IMR-90 (cell line): ENCODE data around the gene AGPAT1. TPM values are rescaled to one million over a fixed set of nuclear protein-coding genes. Genes with fewer than 3 reads are reported as not detected.
A peak's percentile ranks its signal among the peaks of the same experiment; 100 is the strongest.

Experiments used
- ATAC-seq: fragments of 200-7000 bp; cut with Tn5 transposase; 2 replicates; pipeline ENCODE4 v1.9.1; 2020; ENCODE audit warnings: low read depth, mild to moderate bottlenecking, moderate library complexity
- BruUV-seq: library from RNA; stranded (reverse); fragments of 400-500 nt; replicated peaks from 2 replicates; lab custom pipeline; 2021; lab: Mats Ljungman, UMichigan
- CTCF ChIA-PET: fragments of 300-600 bp; formaldehyde crosslinking; extraction: SDS; loops from one replicate; lab custom pipeline; 2021; ENCODE audit warnings: antibody characterized with exemption; lab: Yijun Ruan, JAX
- POLR2A ChIA-PET: fragments of 300-600 bp; sonication (Branson Sonifier 250); formaldehyde crosslinking; loops from one replicate; lab custom pipeline; 2022; ENCODE audit warnings: antibody characterized with exemption; ENCODE audit not compliant: unreplicated experiment; lab: Charles Lee
- DNase-seq: peaks from one replicate; pipeline ENCODE4 v3.0.0; 2013
- H2AFZ ChIP-seq: replicated peaks from 2 replicates; pipeline ENCODE3; 2013; ENCODE audit warnings: low read length, mild to moderate bottlenecking; ENCODE audit not compliant: poor library complexity
- H2AK5ac ChIP-seq: 2 replicates; pipeline ENCODE4 v1.6.1; 2013; ENCODE audit warnings: low read depth, low read length, inconsistent platforms
- H2AK9ac ChIP-seq: replicated peaks from 2 replicates; pipeline ENCODE3; 2013; ENCODE audit warnings: mild to moderate bottlenecking, low read depth, low read length, moderate library complexity; ENCODE audit not compliant: poor library complexity
- H2BK120ac ChIP-seq: 2 replicates; pipeline ENCODE4 v1.6.1; 2013; ENCODE audit warnings: low read depth, low read length, inconsistent platforms
- H2BK15ac ChIP-seq: 3 replicates; pipeline ENCODE4 v1.6.1; 2013; ENCODE audit warnings: low read depth, low read length, inconsistent platforms
- H2BK20ac ChIP-seq: 2 replicates; pipeline ENCODE4 v1.6.1; 2013; ENCODE audit warnings: low read depth, mild to moderate bottlenecking, inconsistent platforms, low read length, moderate library complexity
- H2BK5ac ChIP-seq: 2 replicates; pipeline ENCODE4 v1.6.1; 2013; ENCODE audit warnings: mild to moderate bottlenecking, low read depth, low read length, inconsistent platforms; ENCODE audit not compliant: poor library complexity, severe bottlenecking
- H3K14ac ChIP-seq: replicated peaks from 2 replicates; pipeline ENCODE4 v1.6.1; 2013; ENCODE audit warnings: low read depth, low read length, inconsistent platforms
- H3K18ac ChIP-seq: 2 replicates; pipeline ENCODE4 v1.6.1; 2013; ENCODE audit warnings: low read depth, low read length, control low read depth
- H3K23ac ChIP-seq: 2 replicates; pipeline ENCODE4 v1.6.1; 2013; ENCODE audit warnings: low read depth, low read length, inconsistent platforms
- H3K27ac ChIP-seq: 2 replicates; pipeline ENCODE4 v1.5.1; 2013; ENCODE audit warnings: mild to moderate bottlenecking, control low read depth, low read length; ENCODE audit not compliant: insufficient read depth
- H3K27me3 ChIP-seq: 2 replicates; pipeline ENCODE4 v1.6.1; 2013; ENCODE audit warnings: low read length; ENCODE audit not compliant: control insufficient read depth, insufficient read depth
- H3K36me3 ChIP-seq: 2 replicates; pipeline ENCODE4 v1.6.1; 2013; ENCODE audit warnings: low read length, mixed read lengths; ENCODE audit not compliant: control insufficient read depth, insufficient read depth
- H3K4ac ChIP-seq: 2 replicates; pipeline ENCODE4 v1.6.1; 2013; ENCODE audit warnings: low read depth, low read length, inconsistent platforms
- H3K4me1 ChIP-seq: 2 replicates; pipeline ENCODE4 v1.6.1; 2013; ENCODE audit warnings: low read length, mixed read lengths; ENCODE audit not compliant: control insufficient read depth, insufficient read depth
- H3K4me2 ChIP-seq: 2 replicates; pipeline ENCODE4 v1.6.1; 2013; ENCODE audit warnings: low read depth, mild to moderate bottlenecking, control low read depth, low read length, moderate library complexity
- H3K4me3 ChIP-seq: 2 replicates; pipeline ENCODE4 v1.5.1; 2013; ENCODE audit warnings: low read depth, mild to moderate bottlenecking, control low read depth, low read length, moderate library complexity; ENCODE audit not compliant: insufficient read depth
- H3K56ac ChIP-seq: 2 replicates; pipeline ENCODE4 v1.6.1; 2013; ENCODE audit warnings: low read length, inconsistent platforms; ENCODE audit not compliant: insufficient read depth; ENCODE audit errors: extremely low read depth
- H3K79me1 ChIP-seq, 2 experiments: 2 replicates each; pipeline ENCODE4 v1.6.1; 2013; ENCODE audit warnings: low read length in 2 of 2, inconsistent platforms in 1 of 2, low read depth in 1 of 2
- H3K9ac ChIP-seq: 2 replicates; pipeline ENCODE4 v1.6.1; 2013; ENCODE audit warnings: low read depth, low read length, control low read depth
- H3K9me1 ChIP-seq: 2 replicates; pipeline ENCODE4 v1.6.1; 2013; ENCODE audit warnings: low read length, inconsistent platforms; ENCODE audit not compliant: insufficient read depth
- H3K9me3 ChIP-seq: 2 replicates; pipeline ENCODE4 v1.6.1; 2013; ENCODE audit warnings: low read length; ENCODE audit not compliant: control insufficient read depth, insufficient read depth
- H4K20me1 ChIP-seq: 2 replicates; pipeline ENCODE4 v1.6.1; 2013; ENCODE audit warnings: low read length, inconsistent platforms; ENCODE audit not compliant: insufficient read depth
- H4K5ac ChIP-seq: 2 replicates; pipeline ENCODE4 v1.6.1; 2013; ENCODE audit warnings: mild to moderate bottlenecking, low read depth, low read length, control low read depth
- H4K8ac ChIP-seq, 2 experiments: 2 replicates each; pipeline ENCODE4 v1.6.1; 2013; ENCODE audit warnings: low read depth in 2 of 2, low read length in 2 of 2, control low read depth in 1 of 2, inconsistent platforms in 1 of 2
- H4K91ac ChIP-seq: 2 replicates; pipeline ENCODE4 v1.6.1; 2013; ENCODE audit warnings: low read depth, low read length, inconsistent platforms; ENCODE audit not compliant: insufficient read depth
- BHLHE40 ChIP-seq: fragments of 150-350 bp; IDR thresholded peaks from 2 replicates; pipeline ENCODE4 v1.6.1; 2016; ENCODE audit warnings: mild to moderate bottlenecking, low read depth, low read length
- CEBPB ChIP-seq: IDR thresholded peaks from 2 replicates; pipeline ENCODE4 v1.6.1; 2012; ENCODE audit warnings: low read depth, low read length, improper control_type of control experiment
- CHD1 ChIP-seq: IDR thresholded peaks from 2 replicates; pipeline ENCODE4 v1.6.1; 2012; ENCODE audit warnings: low read depth, low read length, improper control_type of control experiment
- FOS ChIP-seq: fragments of 150-350 bp; IDR thresholded peaks from 2 replicates; pipeline ENCODE4 v1.6.1; 2016; ENCODE audit warnings: low read depth, low read length
- MAFK ChIP-seq: IDR thresholded peaks from 2 replicates; pipeline ENCODE4 v1.6.1; 2012; ENCODE audit warnings: low read depth, low read length, improper control_type of control experiment
- NFE2L2 ChIP-seq: fragments of 150-350 bp; IDR thresholded peaks from 2 replicates; pipeline ENCODE4 v1.6.1; 2016; ENCODE audit warnings: low read depth, mild to moderate bottlenecking, low read length
- RAD21 ChIP-seq: IDR thresholded peaks from 2 replicates; pipeline ENCODE4 v1.6.1; 2012; ENCODE audit warnings: low read length, improper control_type of control experiment
- RFX5 ChIP-seq: IDR thresholded peaks from 2 replicates; pipeline ENCODE4 v1.8.0; 2012; ENCODE audit warnings: low read depth, mild to moderate bottlenecking, low read length, moderate library complexity
- WGBS, 2 experiments: methylation state at CpG; one replicate each; pipeline versions ENCODE4 v1.1.5 to v1.1.7; 2013; ENCODE audit warnings: missing lambda C conversion rate in 2 of 2; ENCODE audit not compliant: insufficient read length in 1 of 2; ENCODE audit errors: extremely low coverage in 2 of 2; 5-methylcytosine and 5-hydroxymethylcytosine counted together
- dilution Hi-C: fragments of 300-500 bp; cut with HindIII; formaldehyde crosslinking; loops from one replicate; pipeline ENCODE4 v1.14.3; 2018; ENCODE audit warnings: low sequenced_read_pairs; ENCODE audit not compliant: unreplicated experiment
- in situ Hi-C: fragments of 300-500 bp; cut with MboI; formaldehyde crosslinking; loops from 3 replicates; pipeline ENCODE4 v1.14.3; 2019; ENCODE audit warnings: low sequenced_read_pairs, inconsistent platforms, mixed read lengths
- intact Hi-C: fragments of 100-400 bp; cut with micrococcal nuclease; formaldehyde crosslinking; loops from 2 replicates; pipeline ENCODE4 v1.10.0; 2022
- polyA plus RNA-seq, 3 experiments: library from polyadenylated mRNA; depleted of rRNA; stranded (reverse); fragments of >200 nt; gene quantifications; 2 replicates each; pipeline ENCODE4 v1.2.3, GENCODE V29; 2012; ENCODE audit warnings: low replicate concordance in 1 of 3
- total RNA-seq: library from RNA; depleted of rRNA; stranded (reverse); fragments of >200 nt; gene quantifications from 2 replicates; pipeline ENCODE4 v1.2.3, GENCODE V29; 2012
- TF ChIP-seq, protein P1 (sequence below): fragments of 150-350 bp; IDR thresholded peaks from 2 replicates; pipeline ENCODE4 v1.6.1; 2017; ENCODE audit warnings: mild to moderate bottlenecking, antibody characterized with exemption, low read length, low read depth
- TF ChIP-seq, protein P2 (sequence below): conservative IDR thresholded peaks from 2 replicates; pipeline ENCODE4 v1.5.1; 2012; ENCODE audit warnings: mild to moderate bottlenecking, low read depth, low read length, improper control_type of control experiment
- TF ChIP-seq, protein P3 (sequence below): fragments of 150-350 bp; IDR thresholded peaks from 2 replicates; pipeline ENCODE4 v1.6.1; 2016; ENCODE audit warnings: low read depth, mild to moderate bottlenecking, low read length, moderate library complexity, borderline replicate concordance

AGPAT1 gene
- total and polyA plus RNA-seq, 2 of the 4 experiments (the other 2 are of a cell fraction), result 27.2 to 116 TPM

DNA sequence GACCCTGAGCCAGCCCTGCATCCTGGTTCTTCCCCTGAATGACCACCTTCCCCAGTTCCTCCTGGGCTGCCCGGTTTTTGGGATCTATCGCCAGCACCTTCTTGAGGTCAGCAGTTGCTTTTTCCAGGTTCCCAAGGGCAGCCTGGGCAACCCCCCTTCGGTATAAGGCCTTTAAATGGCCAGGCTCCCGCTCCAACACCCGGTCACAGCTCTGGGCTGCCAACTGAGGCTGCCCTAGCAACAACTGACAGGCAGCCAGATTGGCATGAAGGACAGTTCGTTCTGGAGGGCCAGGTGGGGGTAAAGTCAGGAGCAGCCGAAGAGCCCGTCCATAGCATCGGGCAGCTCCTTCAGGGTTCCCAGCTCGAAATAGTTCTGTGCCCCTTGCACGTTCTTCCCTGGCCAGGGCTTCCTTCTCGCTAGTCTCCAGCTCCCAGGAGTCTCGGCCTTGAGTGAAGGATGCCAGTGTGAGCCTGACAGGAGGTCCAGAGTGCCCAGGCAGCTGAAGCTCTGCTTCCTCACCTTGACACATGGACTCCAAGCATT lies 47.1 kb downstream of the AGPAT1 start:
- no peaks in the 10 kb centered on the region for H4K20me1 ChIP-seq
- DNase-seq, result no peak
- WGBS, 2 experiments, result 96% methylated on average over 10 of the region's 13 CpGs; no CpG with 5 or more reads in 1 of the 2 experiments
- H2AFZ ChIP-seq, result peak overlapping the region; percentile 84
- H3K9me3 ChIP-seq, result no peaks in the 10 kb centered on the region
- no peaks in the 10 kb centered on the region for H3K27me3 ChIP-seq
- no peak for ATAC-seq
- peak overlapping the region; percentile 79 for H4K5ac ChIP-seq
- intact Hi-C loops, result no loop called here
- peak overlapping the region; percentile 91 for H2AK5ac ChIP-seq
- H4K8ac ChIP-seq, result peak overlapping the region; percentile 84 to 96
- peak overlapping the region; percentile 89 for H4K91ac ChIP-seq
- CTCF ChIA-PET, result interaction anchor here (2.4 kb wide), 1 partner anchor 10 kb away, joined by 12 read pairs; no protein-coding TSS in a partner anchor
- POLR2A ChIA-PET, result interaction anchor here (0.6 to 1.0 kb wide), 2 partner anchors 15 to 53 kb away, joined by 3 read pairs; no protein-coding TSS in a partner anchor
- peaks cover 8% of the 10 kb centered on the region for H3K4me1 ChIP-seq
- peak overlapping the region; percentile 18; the same call in 1 of the 2 replicates for H3K27ac ChIP-seq
- no TSS peak for BruUV-seq
- no peak overlapping the region; the same call in 1 of the 2 replicates for H3K4me2 ChIP-seq
- H3K56ac ChIP-seq, result no peak overlapping the region
- H3K4me3 ChIP-seq, result no peak overlapping the region
- no peak overlapping the region for H3K9ac ChIP-seq
- in situ Hi-C loops, result no loop called here
- no peak overlapping the region for H3K23ac ChIP-seq
- peak overlapping the region; percentile 63; the same call in 1 of the 3 replicates for H2BK15ac ChIP-seq
- H2BK5ac ChIP-seq, result no peak overlapping the region
- H3K36me3 ChIP-seq, result peaks cover 5% of the 10 kb centered on the region; the same call in 1 of the 2 replicates
- dilution Hi-C loops, result no loop called here
- peak overlapping the region; percentile 35; the same call in 1 of the 2 replicates for H2BK120ac ChIP-seq
- peaks cover 10% of the 10 kb centered on the region; the same call in 1 of the 2 replicates for H3K9me1 ChIP-seq
- TF ChIP-seq CHD1, result no peak
- TF ChIP-seq, protein P1, sequence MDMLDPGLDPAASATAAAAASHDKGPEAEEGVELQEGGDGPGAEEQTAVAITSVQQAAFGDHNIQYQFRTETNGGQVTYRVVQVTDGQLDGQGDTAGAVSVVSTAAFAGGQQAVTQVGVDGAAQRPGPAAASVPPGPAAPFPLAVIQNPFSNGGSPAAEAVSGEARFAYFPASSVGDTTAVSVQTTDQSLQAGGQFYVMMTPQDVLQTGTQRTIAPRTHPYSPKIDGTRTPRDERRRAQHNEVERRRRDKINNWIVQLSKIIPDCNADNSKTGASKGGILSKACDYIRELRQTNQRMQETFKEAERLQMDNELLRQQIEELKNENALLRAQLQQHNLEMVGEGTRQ, result no peak
- TF ChIP-seq FOS, result no peak
- TF ChIP-seq RAD21, result no peak
- no peak for TF ChIP-seq MAFK
- no peak for TF ChIP-seq NFE2L2
- no peak for TF ChIP-seq BHLHE40
- TF ChIP-seq, protein P2, sequence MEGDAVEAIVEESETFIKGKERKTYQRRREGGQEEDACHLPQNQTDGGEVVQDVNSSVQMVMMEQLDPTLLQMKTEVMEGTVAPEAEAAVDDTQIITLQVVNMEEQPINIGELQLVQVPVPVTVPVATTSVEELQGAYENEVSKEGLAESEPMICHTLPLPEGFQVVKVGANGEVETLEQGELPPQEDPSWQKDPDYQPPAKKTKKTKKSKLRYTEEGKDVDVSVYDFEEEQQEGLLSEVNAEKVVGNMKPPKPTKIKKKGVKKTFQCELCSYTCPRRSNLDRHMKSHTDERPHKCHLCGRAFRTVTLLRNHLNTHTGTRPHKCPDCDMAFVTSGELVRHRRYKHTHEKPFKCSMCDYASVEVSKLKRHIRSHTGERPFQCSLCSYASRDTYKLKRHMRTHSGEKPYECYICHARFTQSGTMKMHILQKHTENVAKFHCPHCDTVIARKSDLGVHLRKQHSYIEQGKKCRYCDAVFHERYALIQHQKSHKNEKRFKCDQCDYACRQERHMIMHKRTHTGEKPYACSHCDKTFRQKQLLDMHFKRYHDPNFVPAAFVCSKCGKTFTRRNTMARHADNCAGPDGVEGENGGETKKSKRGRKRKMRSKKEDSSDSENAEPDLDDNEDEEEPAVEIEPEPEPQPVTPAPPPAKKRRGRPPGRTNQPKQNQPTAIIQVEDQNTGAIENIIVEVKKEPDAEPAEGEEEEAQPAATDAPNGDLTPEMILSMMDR, result no peak
- TF ChIP-seq RFX5, result no peak
- TF ChIP-seq, protein P3, sequence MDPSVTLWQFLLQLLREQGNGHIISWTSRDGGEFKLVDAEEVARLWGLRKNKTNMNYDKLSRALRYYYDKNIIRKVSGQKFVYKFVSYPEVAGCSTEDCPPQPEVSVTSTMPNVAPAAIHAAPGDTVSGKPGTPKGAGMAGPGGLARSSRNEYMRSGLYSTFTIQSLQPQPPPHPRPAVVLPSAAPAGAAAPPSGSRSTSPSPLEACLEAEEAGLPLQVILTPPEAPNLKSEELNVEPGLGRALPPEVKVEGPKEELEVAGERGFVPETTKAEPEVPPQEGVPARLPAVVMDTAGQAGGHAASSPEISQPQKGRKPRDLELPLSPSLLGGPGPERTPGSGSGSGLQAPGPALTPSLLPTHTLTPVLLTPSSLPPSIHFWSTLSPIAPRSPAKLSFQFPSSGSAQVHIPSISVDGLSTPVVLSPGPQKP, result no peak
- no peak for TF ChIP-seq CEBPB
- H2AK9ac ChIP-seq, result peak overlapping the region; percentile 73
- no peak overlapping the region for H2BK20ac ChIP-seq
- H3K18ac ChIP-seq, result no peak overlapping the region
- H3K79me1 ChIP-seq, result peaks cover 31 to 47% of the 10 kb centered on the region in 2 experiments
- H3K14ac ChIP-seq, result 0 out of 2 replicates have a peak overlapping the region, but pooled peaks have one; percentile 46
- H3K4ac ChIP-seq, result peak overlapping the region; percentile 77; the same call in 1 of the 2 replicates
